HepG2 (cell line): ENCODE data around the gene NUBP2. TPM values are rescaled to one million over a fixed set of nuclear protein-coding genes. Genes with fewer than 3 reads are reported as not detected.

Experiments
- ATAC-seq: fragments of 200-7000 bp; cut with Tn5 transposase; 3 replicates; pipeline ENCODE4 v1.9.1; 2020; ENCODE audit warnings: mild to moderate bottlenecking, moderate library complexity
- BruUV-seq: library from RNA; stranded (reverse); fragments of 400-500 nt; replicated peaks from 2 replicates; lab custom pipeline; 2021; lab: Mats Ljungman, UMichigan
- CTCF ChIA-PET: fragments of 300-600 bp; formaldehyde crosslinking; extraction: SDS; loops from one replicate; lab custom pipeline; 2021; ENCODE audit warnings: low total read pairs, inconsistent platforms, low intra/inter-chr PET ratio; lab: Yijun Ruan, JAX
- POLR2A ChIA-PET: fragments of 350-600 bp; sonication (Branson Sonifier 250); formaldehyde crosslinking; loops from one replicate; lab custom pipeline; 2020; ENCODE audit warnings: antibody characterized with exemption, inconsistent platforms; lab: Yijun Ruan, JAX
- DNase-seq: peaks from one replicate; pipeline ENCODE4 v3.0.0-alpha.2; 2015; ENCODE audit warnings: low spot score
- FAIRE-seq: peaks from 3 replicates; lab custom pipeline; 2011; peaks lifted over from hg19 to GRCh38; lab: Jason Lieb, UNC
- H2AFZ ChIP-seq: one replicate; pipeline ENCODE4 v1.6.1; 2011; ENCODE audit warnings: low read length, inconsistent platforms
- H3K27ac ChIP-seq: fragments of 300-600 bp; 3 replicates; pipeline ENCODE4 v1.8.0; 2011; ENCODE audit warnings: mixed run types, mild to moderate bottlenecking, mixed read lengths, low read length, inconsistent platforms; ENCODE audit not compliant: insufficient read depth; ENCODE audit errors: extremely low read length
- H3K27me3 ChIP-seq, 2 experiments: fragments of 200-600 bp in 1 of 2; 2 replicates in 1 of 2; 3 replicates in 1 of 2; pipeline versions ENCODE4 v1.6.0 to v1.8.0; 2011; ENCODE audit warnings: low read length in 2 of 2, mild to moderate bottlenecking in 2 of 2, moderate library complexity in 2 of 2, inconsistent platforms in 1 of 2; ENCODE audit not compliant: insufficient read depth in 2 of 2, control insufficient read depth in 1 of 2
- H3K36me3 ChIP-seq, 2 experiments: fragments of 200-600 bp in 1 of 2; replicated peaks in 1 of 2; 2 replicates in 1 of 2; 3 replicates in 1 of 2; pipeline versions ENCODE4 v1.5.1 to v1.8.0; 2011; ENCODE audit warnings: low read length in 2 of 2, inconsistent platforms in 1 of 2; ENCODE audit not compliant: insufficient read depth in 2 of 2, control insufficient read depth in 1 of 2
- H3K4me1 ChIP-seq: 2 replicates; pipeline ENCODE4 v1.5.1; 2012; ENCODE audit warnings: low read length, inconsistent platforms; ENCODE audit not compliant: insufficient read depth
- H3K4me2 ChIP-seq: 2 replicates; pipeline ENCODE4 v1.6.0; 2011; ENCODE audit warnings: low read depth, low read length, inconsistent platforms
- H3K4me3 ChIP-seq, 3 experiments: fragments of 200-600 bp in 1 of 3; sonication (generic), shearing (Covaris generic) in 1 of 3; replicated peaks in 1 of 3; 2 replicates each; pipeline ENCODE4 v1.5.1; 2011 to 2016; ENCODE audit warnings: low read length in 3 of 3, inconsistent platforms in 2 of 3, low read depth in 2 of 3, mild to moderate bottlenecking in 2 of 3, control low read depth in 1 of 3, mixed read lengths in 1 of 3; ENCODE audit not compliant: insufficient read depth in 1 of 3
- H3K79me2 ChIP-seq: one replicate; pipeline ENCODE4 v1.6.1; 2011; ENCODE audit warnings: low read length, inconsistent platforms; ENCODE audit not compliant: insufficient read depth
- H3K9ac ChIP-seq: 2 replicates; pipeline ENCODE4 v1.6.0; 2011; ENCODE audit warnings: mild to moderate bottlenecking, low read depth, low read length, inconsistent platforms; ENCODE audit not compliant: insufficient read depth
- H3K9me3 ChIP-seq: 2 replicates; pipeline ENCODE4 v1.5.1; 2012; ENCODE audit warnings: mild to moderate bottlenecking, low read length
- H4K20me1 ChIP-seq: 2 replicates; pipeline ENCODE4 v1.6.0; 2011; ENCODE audit warnings: inconsistent platforms, mild to moderate bottlenecking, low read length, moderate library complexity; ENCODE audit not compliant: insufficient read depth
- RBFOX2 ChIP-seq: fragments of 200-400 bp; formaldehyde crosslinking; IDR thresholded peaks from 2 replicates; pipeline ENCODE4 v1.6.1; 2017; ENCODE audit warnings: low read depth, mild to moderate bottlenecking, low read length
- TARDBP ChIP-seq: sonication (generic); formaldehyde crosslinking; IDR thresholded peaks from 2 replicates; pipeline ENCODE4 v1.8.0; 2022; ENCODE audit warnings: mild to moderate bottlenecking, missing genetic modification reagents
- XBP1 ChIP-seq: sonication (generic); formaldehyde crosslinking; IDR thresholded peaks from 2 replicates; pipeline ENCODE4 v1.5.0; 2020; ENCODE audit warnings: missing genetic modification reagents
- ZIK1 ChIP-seq: sonication (generic); formaldehyde crosslinking; IDR thresholded peaks from 2 replicates; pipeline ENCODE4 v1.5.0; 2020; ENCODE audit warnings: mild to moderate bottlenecking, low read depth, missing genetic modification reagents, borderline replicate concordance
- ZNF18 ChIP-seq: sonication (generic); formaldehyde crosslinking; IDR thresholded peaks from 2 replicates; pipeline ENCODE4 v1.8.0; 2022; ENCODE audit warnings: mild to moderate bottlenecking, missing genetic modification reagents; ENCODE audit not compliant: insufficient replicate concordance
- WGBS: methylation state at CpG from one replicate; pipeline ENCODE4 v1.1.6; 2017; ENCODE audit warnings: low lambda C conversion rate; 5-methylcytosine and 5-hydroxymethylcytosine counted together
- in situ Hi-C: cut with HindIII; loops from 2 replicates; pipeline ENCODE4 v1.10.0; 2017; ENCODE audit warnings: low pct_unique_long_range_greater_than_20kb; ENCODE audit not compliant: extremely low pct_ligation_motif_present
- intact Hi-C: fragments of 100-400 bp; cut with micrococcal nuclease; formaldehyde crosslinking; loops from one replicate; pipeline ENCODE4 v1.10.0; 2022; ENCODE audit not compliant: unreplicated experiment
- polyA plus RNA-seq, 8 experiments: library from polyadenylated mRNA; depleted of rRNA in 3 of 8; stranded (reverse) in 7 of 8; unstranded in 1 of 8; fragments of >200 nt; fragmentation: Illumina TruSeq in 4 of 8; extraction: Trizol in 4 of 8; gene quantifications; 2 replicates each; pipeline versions ENCODE4 v1.2.1 to v1.2.3, GENCODE V29; 2011 to 2016; ENCODE audit warnings: low read depth in 4 of 8, missing spikeins in 1 of 8, mixed read lengths in 1 of 8; ENCODE audit not compliant: insufficient read depth in 1 of 8
- total RNA-seq, 5 experiments: library from RNA; depleted of rRNA; stranded (reverse); fragments of >200 nt; fragmentation: Illumina TruSeq; extraction: Trizol; gene quantifications; 2 replicates each; pipeline ENCODE4 v1.2.3, GENCODE V29; 2016; ENCODE audit warnings: low read depth in 1 of 5

NUBP2 gene
- total and polyA plus RNA-seq, 2 of the 13 experiments (the other 11 are each of a cell fraction or from before 2014, with no cell fraction given) = 25.7 to 61.5 TPM

- H3K9me3 ChIP-seq = no peaks in the 10 kb centered on the region
- peaks cover 5% of the 10 kb centered on the region; the same call in 1 of the 2 replicates for H4K20me1 ChIP-seq
- H2AFZ ChIP-seq = no peak overlapping the region
- in situ Hi-C loops (no loop called here), intact Hi-C loops (loop anchor here (5.0 kb wide), 1 partner anchor 38 kb away; the partner anchor contains the start of genes EME2, MRPS34 and NME3)
- peaks cover 10% of the 10 kb centered on the region for H3K4me1 ChIP-seq
- FAIRE-seq (no peak), DNase-seq (no peak), ATAC-seq (no peak)
- H3K4me2 ChIP-seq = no peak overlapping the region
- no peak overlapping the region for H3K4me3 ChIP-seq
- WGBS = 95% methylated on average over 16 of the region's 16 CpGs
- no peaks in the 10 kb centered on the region for H3K79me2 ChIP-seq
- TF ChIP-seq XBP1 (CRISPR knock-in tag) = no peak
- TF ChIP-seq TARDBP (CRISPR knock-in tag) = no peak
- TF ChIP-seq ZIK1 (CRISPR knock-in tag) = no peak
- no peaks in the 10 kb centered on the region for H3K27me3 ChIP-seq
- ChIA-PET POLR2A (no interaction called here), CTCF (no interaction called here)
- no TSS peak for BruUV-seq
- H3K27ac ChIP-seq = no peak overlapping the region
- peaks cover 11 to 27% of the 10 kb centered on the region in 2 experiments; a peak in 4 of 5 replicates for H3K36me3 ChIP-seq
- H3K9ac ChIP-seq = no peak overlapping the region
Measured at GRCh38 chr16:1810106-1810505, 27.3 kb downstream of the NUBP2 start.

- intact Hi-C loops = loop anchor here (5.0 kb wide), 1 partner anchor 38 kb away; the partner anchor contains the start of genes EME2, MRPS34 and NME3
- Histone ChIP-seq H3K4me1 (peaks cover 10% of the 10 kb centered on the region), H3K79me2 (no peaks in the 10 kb centered on the region), H4K20me1 (peaks cover 5% of the 10 kb centered on the region; the same call in 1 of the 2 replicates), H3K9ac (no peak overlapping the region), H3K27me3 (no peaks in the 10 kb centered on the region), H3K4me2 (no peak overlapping the region), H2AFZ (no peak overlapping the region), H3K27ac (no peak overlapping the region), H3K9me3 (no peaks in the 10 kb centered on the region), H3K36me3 (peaks cover 11 to 31% of the 10 kb centered on the region in 2 experiments; a peak in 4 of 5 replicates), H3K4me3 (no peak overlapping the region)
- BruUV-seq = no TSS peak
- TF ChIP-seq ZNF18 (CRISPR knock-in tag) = no peak
- TF ChIP-seq RBFOX2 = 0 out of 2 replicates have a peak, but pooled peaks have one; percentile 30
- WGBS = 100% methylated on average over 8 of the region's 16 CpGs
- DNase-seq = no peak
- no peak for ATAC-seq
- POLR2A ChIA-PET = no interaction called here
- in situ Hi-C loops = no loop called here
- FAIRE-seq = no peak
- CTCF ChIA-PET = no interaction called here
Measured at GRCh38 chr16:1810536-1810935, 27.8 kb downstream of the NUBP2 start.
